GM10266 (cell line): ENCODE results near the gene PCNT.

Experiments used
- DNase-seq: peaks from one replicate; pipeline ENCODE4 v3.0.0; 2012; ENCODE audit errors: extremely low spot score
- TF ChIP-seq, protein P1 (sequence below): IDR thresholded peaks from 2 replicates; pipeline ENCODE4 v1.5.1; 2012; ENCODE audit warnings: mild to moderate bottlenecking, low read depth; ENCODE audit not compliant: control insufficient read depth, insufficient read depth; ENCODE audit errors: missing control alignments

The PCNT gene

DNA sequence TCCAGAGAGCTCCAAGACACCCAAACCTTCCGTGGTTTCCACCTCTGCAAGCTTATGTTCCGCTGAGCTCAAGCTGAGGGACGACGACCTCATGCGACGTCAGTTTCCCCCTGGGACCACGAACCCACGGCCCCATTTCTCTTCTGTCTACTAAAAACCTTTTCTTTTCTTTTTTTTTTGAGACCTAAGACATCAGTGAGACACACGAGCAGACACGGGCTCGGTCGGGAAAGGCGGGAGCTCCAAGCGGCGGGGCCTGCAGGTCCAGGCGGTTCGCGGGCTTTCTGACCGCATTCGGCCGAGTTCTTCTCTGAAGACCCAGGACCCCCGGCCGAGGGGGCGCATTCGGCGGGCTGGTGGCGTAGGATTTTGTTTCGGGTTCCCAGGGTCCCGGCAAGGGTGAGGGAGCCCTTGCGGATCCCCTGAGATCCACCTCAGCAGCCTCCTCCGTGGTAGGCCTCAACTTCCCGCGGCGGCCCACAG, 688 bp upstream of the PCNT start:
- no peak for DNase-seq
- TF ChIP-seq, protein P1, sequence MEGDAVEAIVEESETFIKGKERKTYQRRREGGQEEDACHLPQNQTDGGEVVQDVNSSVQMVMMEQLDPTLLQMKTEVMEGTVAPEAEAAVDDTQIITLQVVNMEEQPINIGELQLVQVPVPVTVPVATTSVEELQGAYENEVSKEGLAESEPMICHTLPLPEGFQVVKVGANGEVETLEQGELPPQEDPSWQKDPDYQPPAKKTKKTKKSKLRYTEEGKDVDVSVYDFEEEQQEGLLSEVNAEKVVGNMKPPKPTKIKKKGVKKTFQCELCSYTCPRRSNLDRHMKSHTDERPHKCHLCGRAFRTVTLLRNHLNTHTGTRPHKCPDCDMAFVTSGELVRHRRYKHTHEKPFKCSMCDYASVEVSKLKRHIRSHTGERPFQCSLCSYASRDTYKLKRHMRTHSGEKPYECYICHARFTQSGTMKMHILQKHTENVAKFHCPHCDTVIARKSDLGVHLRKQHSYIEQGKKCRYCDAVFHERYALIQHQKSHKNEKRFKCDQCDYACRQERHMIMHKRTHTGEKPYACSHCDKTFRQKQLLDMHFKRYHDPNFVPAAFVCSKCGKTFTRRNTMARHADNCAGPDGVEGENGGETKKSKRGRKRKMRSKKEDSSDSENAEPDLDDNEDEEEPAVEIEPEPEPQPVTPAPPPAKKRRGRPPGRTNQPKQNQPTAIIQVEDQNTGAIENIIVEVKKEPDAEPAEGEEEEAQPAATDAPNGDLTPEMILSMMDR, result no peak

DNA sequence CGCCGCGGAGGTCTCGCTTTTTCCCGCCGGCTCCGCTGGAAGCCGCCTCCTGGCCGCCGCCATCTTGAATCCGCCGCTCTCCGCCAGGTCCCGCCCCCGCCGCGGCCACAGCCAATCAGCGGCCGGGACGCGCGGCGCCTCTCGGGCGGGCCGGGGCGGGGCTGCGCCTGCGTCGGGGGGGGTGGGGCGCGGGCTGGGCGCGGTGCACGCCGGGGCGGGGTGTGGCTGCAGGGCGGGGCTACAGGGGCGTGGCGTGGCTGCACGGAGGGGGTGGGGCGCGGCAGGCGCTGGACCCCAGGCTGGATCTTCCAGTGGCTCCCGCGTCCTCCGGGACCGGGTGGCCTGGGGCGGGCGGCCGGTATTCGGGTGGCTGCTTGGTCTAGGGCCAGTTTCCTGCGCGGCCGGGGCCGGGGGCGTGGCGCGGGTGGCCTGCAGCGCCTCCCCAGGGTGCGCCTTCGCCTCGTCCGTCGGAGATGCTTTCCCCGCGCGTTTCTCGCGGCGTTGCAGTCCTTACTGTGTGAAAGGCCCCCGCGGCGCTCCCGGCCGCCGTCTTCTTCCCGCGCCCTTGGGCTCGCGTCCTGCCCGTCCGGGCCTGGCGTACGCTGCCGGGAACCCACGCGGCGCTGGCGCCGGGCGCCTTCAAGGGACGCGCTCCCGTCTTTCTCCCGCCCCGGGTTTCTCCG, 575 bp downstream of the PCNT start:
- TF ChIP-seq, protein P1, result peak; percentile 20
- DNase-seq, result peak; percentile 99

GRCh38 chr21:46325073-46325912, 1.3 kb downstream of the PCNT start:
- TF ChIP-seq, protein P1, result peak; percentile 40
- peak; percentile 65 for DNase-seq

DNA sequence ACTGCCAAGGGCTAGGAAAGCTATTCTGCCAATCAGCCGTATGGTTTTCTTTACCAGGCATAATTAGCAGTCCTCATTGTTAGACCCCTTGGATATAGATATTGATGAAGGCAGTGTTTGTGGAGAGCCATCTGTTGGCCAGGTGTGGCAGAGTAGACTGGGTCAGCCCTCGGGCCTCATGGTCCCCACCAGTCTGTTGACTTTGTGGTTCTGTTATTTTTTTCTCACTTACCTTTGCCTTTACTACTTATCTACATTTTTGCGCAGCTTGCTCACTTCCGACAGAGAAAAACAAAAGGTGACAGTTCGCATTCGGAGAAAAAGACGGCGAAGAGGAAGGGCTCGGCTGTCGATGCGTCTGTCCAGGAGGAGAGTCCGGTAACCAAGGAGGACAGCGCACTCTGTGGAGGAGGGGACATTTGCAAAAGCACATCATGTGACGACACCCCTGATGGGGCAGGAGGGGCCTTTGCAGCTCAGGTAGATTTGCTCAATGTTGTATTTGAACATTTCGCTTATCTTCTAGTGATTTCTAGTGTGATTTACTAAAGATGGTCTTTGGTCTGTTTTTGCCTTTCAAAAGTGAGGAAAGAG, 2.3 kb downstream of the PCNT start:
- TF ChIP-seq, protein P1, result no peak
- DNase-seq, result no peak

- no peak for DNase-seq
- TF ChIP-seq, protein P1, result no peak
Measured at GRCh38 chr21:46327711-46328110, 3.8 kb downstream of the PCNT start.

GRCh38 chr21:46328151-46328550, 4.2 kb downstream of the PCNT start:
- no peak for DNase-seq
- TF ChIP-seq, protein P1, result no peak
